ENCODE measurements around the gene ABHD17B. TPM values are rescaled to one million over a fixed set of nuclear protein-coding genes. Genes with fewer than 3 reads are reported as not detected.

Gene ABHD17B
- total RNA-seq, 1 donor from 2014 or later, result 23.4 TPM

DNA sequence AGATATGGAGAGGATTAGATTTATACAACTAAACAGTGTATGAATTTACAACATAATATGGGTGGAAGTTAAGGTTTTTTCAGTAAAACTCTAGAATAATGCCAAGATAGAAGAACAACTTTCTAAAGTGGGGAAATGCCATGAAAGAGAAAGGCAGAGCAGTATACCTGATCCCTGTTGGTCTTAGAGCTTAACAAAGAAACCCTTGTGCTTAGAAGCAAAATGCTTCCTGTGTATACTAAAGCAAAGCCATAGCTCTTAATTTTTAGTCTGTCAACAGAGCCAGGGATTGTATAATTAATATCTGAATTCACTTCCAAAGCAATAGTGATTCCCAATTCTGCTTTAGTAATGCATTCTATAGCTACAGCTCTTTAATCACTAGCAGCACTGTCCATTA lies 14.8 kb upstream of the ABHD17B start:
- H3K4me3 ChIP-seq (ENCODE audit: low read depth, low read length), result no peak overlapping the region
- DNase-seq (ENCODE audit: low read depth), result no peak

DNA sequence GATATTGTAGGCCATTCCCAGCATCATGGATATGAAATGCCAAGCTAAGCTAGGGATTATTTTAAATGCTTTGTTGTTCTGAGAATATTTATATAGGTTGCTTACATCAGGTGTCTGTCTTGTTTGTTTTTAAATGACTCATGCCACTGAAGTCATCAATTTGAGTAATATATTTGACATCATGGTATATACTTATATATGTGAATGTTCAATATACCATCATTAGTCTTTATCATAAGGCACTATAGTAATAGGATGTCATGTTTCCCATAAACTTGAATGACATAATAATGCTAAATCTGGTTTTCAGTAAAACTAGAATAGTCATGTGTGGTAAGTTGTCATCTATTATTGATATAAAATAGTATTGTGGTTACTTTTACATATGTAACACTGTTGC lies 13.6 kb upstream of the ABHD17B start:
- no peak overlapping the region for H3K4me3 ChIP-seq (ENCODE audit: low read depth, low read length)
- no peak for DNase-seq (ENCODE audit: low read depth)
- TF ChIP-seq, protein P1, sequence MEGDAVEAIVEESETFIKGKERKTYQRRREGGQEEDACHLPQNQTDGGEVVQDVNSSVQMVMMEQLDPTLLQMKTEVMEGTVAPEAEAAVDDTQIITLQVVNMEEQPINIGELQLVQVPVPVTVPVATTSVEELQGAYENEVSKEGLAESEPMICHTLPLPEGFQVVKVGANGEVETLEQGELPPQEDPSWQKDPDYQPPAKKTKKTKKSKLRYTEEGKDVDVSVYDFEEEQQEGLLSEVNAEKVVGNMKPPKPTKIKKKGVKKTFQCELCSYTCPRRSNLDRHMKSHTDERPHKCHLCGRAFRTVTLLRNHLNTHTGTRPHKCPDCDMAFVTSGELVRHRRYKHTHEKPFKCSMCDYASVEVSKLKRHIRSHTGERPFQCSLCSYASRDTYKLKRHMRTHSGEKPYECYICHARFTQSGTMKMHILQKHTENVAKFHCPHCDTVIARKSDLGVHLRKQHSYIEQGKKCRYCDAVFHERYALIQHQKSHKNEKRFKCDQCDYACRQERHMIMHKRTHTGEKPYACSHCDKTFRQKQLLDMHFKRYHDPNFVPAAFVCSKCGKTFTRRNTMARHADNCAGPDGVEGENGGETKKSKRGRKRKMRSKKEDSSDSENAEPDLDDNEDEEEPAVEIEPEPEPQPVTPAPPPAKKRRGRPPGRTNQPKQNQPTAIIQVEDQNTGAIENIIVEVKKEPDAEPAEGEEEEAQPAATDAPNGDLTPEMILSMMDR (conservative IDR thresholded peaks at IDR 0.05; ENCODE audit: low read depth, low read length), result no peak

More for the DNA sequence above, 14.8 kb upstream of the ABHD17B start:
- TF ChIP-seq, protein P1 (conservative IDR thresholded peaks at IDR 0.05; ENCODE audit: low read depth, low read length), result no peak

DNA sequence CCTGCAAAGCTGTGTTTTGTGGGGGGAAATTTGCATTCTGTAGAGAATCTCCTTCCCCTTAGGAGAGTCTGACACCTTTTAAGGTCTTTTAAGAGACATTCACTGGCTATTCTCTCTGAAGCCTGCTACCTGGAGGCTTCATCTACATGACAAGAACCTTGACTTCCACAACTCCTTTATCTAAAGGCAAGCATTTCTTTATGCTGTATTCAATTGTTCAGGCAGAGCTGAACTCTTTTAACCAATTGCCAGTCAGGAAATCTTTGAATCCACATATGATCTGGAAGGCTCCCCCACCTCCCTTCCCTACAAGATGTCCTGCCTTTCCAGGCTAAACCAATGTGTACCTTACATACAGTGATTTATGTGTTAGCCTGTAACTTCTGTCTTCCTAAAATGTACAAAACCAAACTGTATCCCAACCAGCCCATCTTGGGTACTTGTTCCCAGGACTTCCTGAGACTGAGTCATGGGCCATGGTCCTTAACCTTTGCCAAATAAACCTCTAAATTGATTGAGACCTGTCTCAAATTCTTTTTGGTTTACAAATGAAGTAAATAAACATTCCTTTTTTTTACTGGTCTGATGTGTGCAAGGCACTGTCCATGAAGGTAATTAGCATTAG lies 10.3 kb upstream of the ABHD17B start:
- no peak for DNase-seq (ENCODE audit: low read depth)
- TF ChIP-seq, protein P1 (conservative IDR thresholded peaks at IDR 0.05; ENCODE audit: low read depth, low read length), result no peak
- H3K4me3 ChIP-seq (ENCODE audit: low read depth, low read length), result no peak overlapping the region

DNA sequence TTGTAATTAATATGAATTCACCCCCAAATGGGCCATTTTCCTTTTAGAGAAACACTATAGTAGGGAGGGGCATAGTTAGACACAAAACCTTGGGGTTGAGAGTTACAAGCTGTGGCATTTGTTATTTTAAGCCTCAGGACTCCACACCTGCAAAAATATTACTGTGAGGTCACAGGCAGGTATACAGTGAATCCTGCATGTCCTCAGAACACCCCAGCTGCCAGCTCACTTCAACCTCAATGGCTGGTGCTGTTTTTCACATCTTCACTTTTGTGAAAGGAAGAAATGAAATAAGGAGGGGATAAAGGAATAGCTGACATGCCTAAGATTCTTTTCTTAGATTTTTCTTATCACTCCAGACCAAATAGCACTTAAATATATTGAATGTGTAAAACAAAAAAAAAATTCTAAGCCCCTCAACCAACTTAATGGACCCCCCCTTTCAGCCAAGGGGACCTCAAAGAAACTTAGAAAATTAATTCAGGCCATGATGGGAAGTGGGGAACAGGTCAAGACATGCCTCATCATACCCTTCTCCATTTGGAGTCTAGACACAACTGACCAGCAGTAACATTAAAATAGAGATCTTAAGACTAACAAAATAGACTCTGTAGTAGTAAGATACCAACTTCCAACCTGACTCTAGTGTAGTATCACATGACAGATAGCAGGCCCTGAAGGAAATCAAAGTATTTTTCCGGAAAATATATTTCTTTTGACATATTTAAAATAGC lies 9.6 kb upstream of the ABHD17B start:
- no peak for DNase-seq (ENCODE audit: low read depth)
- TF ChIP-seq, protein P1 (conservative IDR thresholded peaks at IDR 0.05; ENCODE audit: low read depth, low read length), result no peak
- H3K4me3 ChIP-seq (ENCODE audit: low read depth, low read length), result no peak overlapping the region

DNA sequence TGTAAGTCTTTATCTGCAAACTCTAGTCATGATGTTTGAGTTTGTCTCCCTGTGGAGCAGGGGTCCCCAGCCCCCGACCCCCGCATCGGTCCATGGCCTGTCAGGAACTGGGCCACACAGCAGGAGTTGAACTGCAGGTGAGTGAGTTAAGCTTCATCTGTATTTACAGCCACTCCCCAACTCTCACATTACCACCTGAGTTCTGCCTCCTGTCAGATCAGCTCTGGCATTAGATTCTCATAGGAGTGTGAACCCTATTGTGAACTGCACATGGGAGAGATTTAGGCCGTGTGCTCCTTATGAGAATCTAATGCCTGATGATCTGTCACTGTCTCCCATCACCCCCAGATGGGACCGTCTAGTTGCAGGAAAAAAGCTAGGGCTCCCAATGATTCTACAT lies 7.4 kb upstream of the ABHD17B start:
- no peak overlapping the region for H3K4me3 ChIP-seq (ENCODE audit: low read depth, low read length)
- TF ChIP-seq, protein P1 (conservative IDR thresholded peaks at IDR 0.05; ENCODE audit: low read depth, low read length), result no peak
- no peak for DNase-seq (ENCODE audit: low read depth)

DNA sequence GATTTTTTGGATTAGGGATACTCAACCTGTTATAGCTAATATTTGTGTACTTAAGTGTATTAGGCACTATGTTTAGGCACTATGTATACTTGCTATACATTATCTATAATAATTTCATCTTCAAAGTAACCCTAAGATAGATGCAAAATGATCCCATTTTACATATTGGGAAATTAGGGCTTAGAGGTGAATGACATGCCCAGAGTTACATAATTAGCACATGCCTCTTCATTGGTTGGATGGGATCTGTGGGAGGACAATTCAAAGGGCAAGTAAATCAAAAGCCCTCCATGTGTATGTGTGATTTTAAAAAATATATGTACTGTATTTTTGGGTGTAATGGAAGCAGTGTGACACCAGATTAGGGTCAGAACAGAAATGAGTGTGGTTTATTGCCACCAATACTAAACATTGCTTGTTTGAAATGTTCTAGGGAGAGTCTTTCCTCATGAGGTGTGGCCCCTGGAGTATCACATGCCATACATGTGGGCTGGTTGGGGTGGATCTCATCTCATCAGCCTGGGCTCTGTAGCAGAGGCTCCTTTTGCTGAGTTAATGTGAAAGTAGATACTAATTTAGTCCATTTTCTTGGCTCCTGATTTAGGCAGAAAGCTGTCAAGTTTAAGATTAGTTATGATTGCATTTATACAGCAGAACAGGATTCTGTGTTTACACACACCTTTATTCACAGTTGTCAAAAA lies 6.0 kb upstream of the ABHD17B start:
- no peak overlapping the region for H3K4me3 ChIP-seq (ENCODE audit: low read depth, low read length)
- no peak for DNase-seq (ENCODE audit: low read depth)
- TF ChIP-seq, protein P1 (conservative IDR thresholded peaks at IDR 0.05; ENCODE audit: low read depth, low read length), result no peak
